Body of pancreas (tissue), 4 donors: ENCODE data around the gene DNAJA4.

Experiments used
- POLR2A ChIP-seq, 3 donors: fragments of 450-650 bp; IDR thresholded peaks; one replicate each; pipeline ENCODE4 v1.6.1; 2016; ENCODE audit warnings: antibody characterized with exemption in 3 of 3, mild to moderate bottlenecking in 2 of 3
- TF ChIP-seq, protein P1 (sequence below), 7 experiments: fragments of 450-650 bp in 4 of 7; fragments of 200-600 bp in 3 of 7; sonication (generic) in 3 of 7; IDR thresholded peaks; one replicate each; pipeline ENCODE4 v1.5.1; 2016 to 2019; ENCODE audit warnings: antibody characterized with exemption in 7 of 7

DNA sequence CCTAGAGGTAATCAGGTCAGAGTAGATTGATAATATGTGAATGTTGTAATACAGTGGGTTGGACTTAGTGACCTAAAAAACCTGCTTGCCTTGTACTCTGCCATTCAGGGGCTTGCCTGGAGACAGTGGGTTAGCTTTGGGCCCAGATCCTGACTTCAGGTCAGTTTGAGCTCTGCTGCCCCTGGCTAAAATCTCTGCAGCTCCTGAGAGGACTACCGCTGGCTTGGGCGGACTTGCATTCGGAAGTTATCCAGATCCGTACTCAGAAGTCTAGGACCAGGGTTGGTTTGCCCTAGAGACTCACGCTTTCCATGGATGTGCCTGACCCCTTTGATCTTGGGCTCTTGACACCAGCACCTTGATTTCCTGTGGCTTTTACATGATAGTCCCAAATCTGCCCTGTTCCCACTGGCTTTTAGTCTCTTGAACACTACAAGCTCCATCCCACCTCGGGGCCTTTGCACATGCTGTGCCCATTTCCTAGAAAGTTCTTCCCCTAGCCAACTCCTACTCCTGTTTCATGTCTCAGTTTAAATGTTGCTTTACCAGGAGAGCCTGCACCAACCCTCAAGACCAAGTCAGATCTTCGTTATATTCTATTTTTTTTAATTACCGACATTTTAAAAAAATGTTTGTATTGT lies 35.9 kb upstream of the DNAJA4 start:
- no peak for TF ChIP-seq POLR2A (IDR thresholded peaks at IDR 0.05)
- TF ChIP-seq, protein P1, sequence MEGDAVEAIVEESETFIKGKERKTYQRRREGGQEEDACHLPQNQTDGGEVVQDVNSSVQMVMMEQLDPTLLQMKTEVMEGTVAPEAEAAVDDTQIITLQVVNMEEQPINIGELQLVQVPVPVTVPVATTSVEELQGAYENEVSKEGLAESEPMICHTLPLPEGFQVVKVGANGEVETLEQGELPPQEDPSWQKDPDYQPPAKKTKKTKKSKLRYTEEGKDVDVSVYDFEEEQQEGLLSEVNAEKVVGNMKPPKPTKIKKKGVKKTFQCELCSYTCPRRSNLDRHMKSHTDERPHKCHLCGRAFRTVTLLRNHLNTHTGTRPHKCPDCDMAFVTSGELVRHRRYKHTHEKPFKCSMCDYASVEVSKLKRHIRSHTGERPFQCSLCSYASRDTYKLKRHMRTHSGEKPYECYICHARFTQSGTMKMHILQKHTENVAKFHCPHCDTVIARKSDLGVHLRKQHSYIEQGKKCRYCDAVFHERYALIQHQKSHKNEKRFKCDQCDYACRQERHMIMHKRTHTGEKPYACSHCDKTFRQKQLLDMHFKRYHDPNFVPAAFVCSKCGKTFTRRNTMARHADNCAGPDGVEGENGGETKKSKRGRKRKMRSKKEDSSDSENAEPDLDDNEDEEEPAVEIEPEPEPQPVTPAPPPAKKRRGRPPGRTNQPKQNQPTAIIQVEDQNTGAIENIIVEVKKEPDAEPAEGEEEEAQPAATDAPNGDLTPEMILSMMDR (IDR thresholded peaks at IDR 0.05), result no peak
